HG03342 (cell line): ENCODE data around the gene CFAP206.

Experiments
- ATAC-seq: cut with Tn5 transposase; IDR thresholded peaks from one replicate; pipeline ENCODE4 v1.9.1; 2021; ENCODE audit warnings: mild to moderate bottlenecking, moderate library complexity; ENCODE audit not compliant: unreplicated experiment

The CFAP206 gene

GRCh38 chr6:87407901-87408720 is at the start of gene CFAP206:
Gene CFAP206 (plus strand): TSS chr6:87407972. CDS start chr6:87409840, 1,868 bp downstream.
- ATAC-seq = peak; percentile 84

- ATAC-seq = no peak
Measured at GRCh38 chr6:87364602-87365252, 43.0 kb upstream of the CFAP206 start.

GRCh38 chr6:87366072-87366827 is 41.5 kb upstream of the CFAP206 start:
- ATAC-seq = no peak

GRCh38 chr6:87366899-87367298 is 40.9 kb upstream of the CFAP206 start:
- no peak for ATAC-seq

GRCh38 chr6:87373377-87373776 is 34.4 kb upstream of the CFAP206 start:
- no peak for ATAC-seq

- no peak for ATAC-seq
Measured at GRCh38 chr6:87375315-87375714, 32.5 kb upstream of the CFAP206 start.

- no peak for ATAC-seq
Measured at GRCh38 chr6:87376643-87377042, 31.1 kb upstream of the CFAP206 start.

- ATAC-seq = no peak
Measured at GRCh38 chr6:87378947-87379346, 28.8 kb upstream of the CFAP206 start.

GRCh38 chr6:87382861-87383260 is 24.9 kb upstream of the CFAP206 start:
- ATAC-seq = no peak

GRCh38 chr6:87384038-87384437 is 23.7 kb upstream of the CFAP206 start:
- ATAC-seq = no peak

GRCh38 chr6:87384449-87384848 is 23.3 kb upstream of the CFAP206 start:
- no peak for ATAC-seq

- peak; percentile 59 for ATAC-seq
Measured at GRCh38 chr6:87391334-87391733, 16.4 kb upstream of the CFAP206 start.

- peak; percentile 74 for ATAC-seq
Measured at GRCh38 chr6:87393026-87393622, 14.6 kb upstream of the CFAP206 start.

- ATAC-seq = no peak
Measured at GRCh38 chr6:87395431-87395830, 12.3 kb upstream of the CFAP206 start.

GRCh38 chr6:87396595-87397392 is 11.0 kb upstream of the CFAP206 start:
- ATAC-seq = peak; percentile 78

GRCh38 chr6:87397656-87398055 is 10.1 kb upstream of the CFAP206 start:
- no peak for ATAC-seq

GRCh38 chr6:87401832-87402231 is 5.9 kb upstream of the CFAP206 start:
- ATAC-seq = no peak

- ATAC-seq = peak; percentile 8
Measured at GRCh38 chr6:87407561-87407900, 241 bp upstream of the CFAP206 start.

- ATAC-seq = no peak
Measured at GRCh38 chr6:87408721-87409155, 966 bp downstream of the CFAP206 start.

- no peak for ATAC-seq
Measured at GRCh38 chr6:87419266-87419665, 11.5 kb downstream of the CFAP206 start.
